SH-SY5Y (cell line): ENCODE data around the gene METTL5.

Experiments used
- GATA2 ChIP-seq: IDR thresholded peaks from 2 replicates; pipeline ENCODE4 v1.6.1; 2011; ENCODE audit warnings: mild to moderate bottlenecking, low read depth, low read length
- GATA3 ChIP-seq: IDR thresholded peaks from 2 replicates; pipeline ENCODE4 v1.6.1; 2011; ENCODE audit warnings: low read depth, mild to moderate bottlenecking, low read length, moderate library complexity

GRCh38 chr2:169796441-169796840 lies 28.3 kb downstream of the METTL5 start:
- TF ChIP-seq GATA3 (no peak), GATA2 (no peak)
